GM18526 (cell line): ENCODE results near the gene PAM16.
A peak's percentile ranks its signal among the peaks of the same experiment; 100 is the strongest.

Source experiments
- POLR2A ChIP-seq: IDR thresholded peaks from 3 replicates; pipeline ENCODE4 v1.6.1; 2011; ENCODE audit not compliant: insufficient read length; ENCODE audit errors: extremely low read depth

Gene PAM16

DNA sequence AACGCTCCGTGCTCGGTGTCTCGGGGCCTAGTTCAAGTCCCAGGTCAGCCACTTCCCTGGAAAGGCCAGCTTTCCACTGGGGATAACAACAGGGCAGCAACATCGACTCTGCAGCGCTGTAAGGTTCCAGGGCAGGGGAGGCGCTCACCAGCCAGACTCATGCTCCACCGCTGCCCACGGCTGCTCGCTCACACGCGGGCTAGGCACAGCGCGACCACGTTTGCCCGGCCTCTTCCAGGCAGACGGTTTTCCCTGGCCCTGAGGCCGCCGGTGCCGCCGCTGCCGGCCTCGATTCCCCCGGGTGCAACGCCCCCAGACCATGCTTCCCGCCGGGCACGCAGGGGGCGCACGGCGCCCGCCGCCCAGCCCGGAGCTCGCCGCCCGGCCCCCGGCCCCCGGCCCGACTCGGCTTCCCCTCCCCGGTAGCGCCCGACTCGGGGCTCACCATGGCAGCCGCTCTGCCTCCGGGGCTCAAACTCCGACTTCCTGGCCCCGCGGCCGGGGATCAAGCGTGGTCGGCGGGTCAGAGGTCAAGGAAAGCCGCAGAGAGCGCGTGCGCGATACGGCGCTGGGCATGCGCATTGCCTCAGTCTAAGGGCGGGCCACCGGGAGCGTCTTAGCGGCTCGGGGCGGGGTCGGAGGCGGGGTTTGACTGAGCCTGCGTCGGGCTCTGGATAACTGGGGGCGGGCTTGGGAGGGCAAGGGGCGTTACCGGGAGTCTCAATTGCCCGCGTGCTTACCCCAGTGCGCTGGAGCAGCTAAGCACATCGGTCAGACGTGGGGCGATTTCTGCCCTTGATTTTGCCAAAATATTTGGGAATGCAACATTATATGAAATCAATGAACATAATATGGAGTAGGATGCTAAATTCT, at the start of gene PAM16:
Gene PAM16, minus strand, starts transcription at position 535 of the 873 bp plus-strand sequence. Its CDS starts 87 bp downstream, at position 448.
- TF ChIP-seq POLR2A: peak; percentile 67

DNA sequence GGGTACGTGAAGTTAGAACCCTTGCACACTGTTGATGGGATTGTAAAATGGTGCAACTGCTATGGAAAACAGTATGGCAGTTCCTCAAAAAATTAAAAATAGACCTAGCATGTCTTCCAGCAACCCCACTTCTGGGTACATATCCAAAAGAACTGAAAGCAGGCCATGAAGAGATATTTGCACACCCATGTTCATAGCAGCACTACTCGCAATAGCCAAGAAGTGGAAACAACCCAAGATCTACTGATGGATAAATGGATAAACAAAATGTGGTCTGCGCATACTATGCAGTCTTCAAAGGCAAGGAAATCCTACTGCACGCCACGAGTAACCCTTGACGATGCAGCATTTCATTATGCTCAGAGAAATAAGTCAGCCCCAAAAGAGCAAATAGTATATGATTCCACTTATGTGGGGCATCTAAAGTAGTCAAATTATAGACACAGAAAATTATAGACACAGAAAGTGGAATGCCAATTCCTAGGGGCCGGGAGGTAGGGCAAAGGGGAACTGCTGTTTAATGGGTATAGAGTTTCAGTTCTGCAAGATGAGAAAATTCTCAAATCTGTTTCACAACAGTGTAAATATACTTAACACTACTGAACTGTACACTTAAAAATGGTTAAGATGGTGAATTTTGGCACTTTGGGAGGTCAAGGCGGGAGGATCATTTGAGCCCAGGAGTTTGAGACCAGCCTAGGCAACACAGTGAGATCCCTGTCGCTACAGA, 48.0 kb upstream of the PAM16 start:
- TF ChIP-seq POLR2A: no peak

DNA sequence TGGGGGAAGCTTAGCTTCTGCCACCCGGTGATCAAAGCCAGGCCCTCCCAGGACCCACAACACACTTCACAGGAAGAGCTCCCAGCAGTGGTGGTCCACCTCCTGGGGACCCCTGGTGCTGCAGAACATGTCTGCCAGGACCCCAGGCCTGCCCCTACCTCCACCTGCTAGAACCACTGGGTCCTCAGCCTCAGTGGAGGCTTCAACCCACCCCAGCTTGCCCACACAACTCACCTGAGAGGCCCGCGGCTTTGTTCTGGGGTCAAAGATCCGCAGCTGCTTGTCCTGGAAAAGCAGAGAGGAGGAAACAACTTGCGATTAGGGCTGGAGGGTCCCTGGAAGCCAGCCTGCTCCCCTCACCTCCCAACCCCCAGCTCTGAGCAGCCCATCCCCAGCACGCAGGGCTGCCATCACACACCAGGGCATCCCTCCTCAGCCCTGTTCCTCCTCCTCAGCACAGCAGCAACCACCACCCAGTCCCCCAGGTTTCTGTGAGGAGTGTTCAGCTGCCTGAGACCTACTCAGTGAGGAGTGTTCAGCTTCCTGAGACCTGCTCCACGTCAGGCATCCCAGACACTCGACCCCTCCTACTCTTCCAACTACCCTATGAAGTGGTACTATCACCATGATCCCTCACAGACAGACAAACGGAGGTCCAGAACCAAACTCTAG, 44.1 kb upstream of the PAM16 start:
- no peak for TF ChIP-seq POLR2A

DNA sequence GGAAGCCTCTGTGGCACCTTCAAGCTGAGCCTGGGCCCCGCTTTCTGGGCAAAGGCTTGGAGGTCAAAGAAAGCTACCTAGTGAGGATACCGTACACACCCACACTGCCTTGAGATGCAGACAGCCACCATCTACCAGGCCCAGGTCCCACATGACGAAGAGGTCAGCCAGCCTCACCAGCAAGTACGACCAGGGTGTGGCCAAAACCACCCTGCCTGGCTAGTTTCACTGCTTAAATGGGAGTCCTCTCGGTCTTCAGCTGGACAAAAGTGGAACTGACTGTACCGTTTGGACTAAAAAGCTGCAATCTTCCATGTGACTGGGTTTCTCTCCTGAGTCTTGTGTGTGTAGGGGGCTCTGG, 42.1 kb upstream of the PAM16 start:
- TF ChIP-seq POLR2A: no peak

DNA sequence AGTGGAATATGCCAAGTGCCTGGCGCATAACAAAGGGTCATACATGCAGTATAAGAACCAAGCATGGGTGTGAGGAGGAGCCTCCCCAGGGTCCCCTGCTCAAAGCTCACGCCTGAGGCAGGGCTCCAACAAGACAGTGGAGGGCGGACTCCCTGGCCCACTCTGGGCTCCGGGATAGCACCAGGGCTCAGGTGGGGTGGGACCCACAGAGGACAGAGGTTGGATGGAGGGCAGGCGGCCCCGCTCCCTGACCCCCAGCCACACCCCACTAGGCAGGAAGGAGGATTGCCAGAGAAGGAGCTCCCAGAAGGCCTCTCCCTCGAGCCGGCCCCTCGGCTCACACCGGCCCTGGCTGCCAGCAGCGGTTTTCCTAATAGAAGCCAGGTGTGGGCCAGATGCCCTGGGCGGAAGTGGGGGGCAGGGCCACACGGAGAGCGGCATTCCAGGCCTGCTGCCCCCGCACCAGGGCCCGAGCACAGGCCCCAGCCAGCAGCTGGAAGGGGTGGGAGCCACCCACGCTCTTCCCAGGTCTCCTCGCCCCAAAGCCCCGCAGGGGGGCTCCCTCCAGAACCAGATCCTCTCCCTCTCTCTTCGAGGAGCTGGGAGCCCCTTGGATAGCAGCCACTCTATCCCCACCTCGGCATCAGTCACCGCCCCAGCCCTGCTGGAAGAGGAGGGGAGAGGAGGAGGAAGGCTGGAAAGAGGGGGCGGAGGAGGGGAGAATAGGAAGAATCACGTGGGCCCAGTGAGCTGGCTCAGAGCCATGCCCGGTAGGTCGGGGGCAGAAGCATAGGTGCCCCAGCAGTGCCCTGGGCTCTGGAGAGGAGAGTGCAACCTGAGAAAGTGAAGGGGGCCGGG, 41.5 kb upstream of the PAM16 start:
- TF ChIP-seq POLR2A: no peak

DNA sequence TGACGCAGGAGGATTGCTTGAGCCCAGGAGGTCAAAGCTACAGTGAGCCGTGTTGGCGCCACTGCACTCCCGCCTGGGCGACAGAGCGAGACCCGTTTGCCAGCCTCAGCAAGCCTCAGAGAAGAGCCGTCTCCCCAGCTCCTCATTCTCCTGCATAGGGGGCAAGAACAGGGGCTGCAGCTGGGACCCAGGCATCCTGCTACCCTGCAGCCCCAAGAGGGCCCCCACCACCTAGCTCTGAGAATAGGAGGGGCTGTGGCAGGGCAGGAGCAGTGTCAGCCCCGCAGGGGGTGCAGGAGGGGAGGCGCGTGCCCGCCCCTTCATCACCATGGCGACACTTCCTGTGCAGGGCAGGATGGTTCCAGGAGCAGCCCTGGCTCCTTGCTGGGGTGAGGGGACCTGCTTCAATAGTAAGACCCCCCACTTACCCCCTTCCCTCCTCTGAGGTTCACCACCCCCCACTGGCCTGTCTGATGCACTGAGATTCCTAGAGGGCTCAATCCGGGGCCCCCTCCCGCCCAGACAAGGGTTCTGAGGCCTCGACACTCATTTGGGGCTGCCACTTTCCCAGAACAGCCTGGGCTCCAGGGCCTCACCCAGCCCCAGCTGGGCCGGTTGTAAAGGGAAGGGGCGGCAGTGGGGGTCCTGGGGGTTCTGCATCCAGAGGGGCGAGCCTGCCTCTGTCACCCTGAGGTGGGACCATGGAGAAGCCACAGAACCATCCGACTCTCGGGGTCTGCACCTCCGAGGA, 40.7 kb upstream of the PAM16 start:
- no peak for TF ChIP-seq POLR2A

DNA sequence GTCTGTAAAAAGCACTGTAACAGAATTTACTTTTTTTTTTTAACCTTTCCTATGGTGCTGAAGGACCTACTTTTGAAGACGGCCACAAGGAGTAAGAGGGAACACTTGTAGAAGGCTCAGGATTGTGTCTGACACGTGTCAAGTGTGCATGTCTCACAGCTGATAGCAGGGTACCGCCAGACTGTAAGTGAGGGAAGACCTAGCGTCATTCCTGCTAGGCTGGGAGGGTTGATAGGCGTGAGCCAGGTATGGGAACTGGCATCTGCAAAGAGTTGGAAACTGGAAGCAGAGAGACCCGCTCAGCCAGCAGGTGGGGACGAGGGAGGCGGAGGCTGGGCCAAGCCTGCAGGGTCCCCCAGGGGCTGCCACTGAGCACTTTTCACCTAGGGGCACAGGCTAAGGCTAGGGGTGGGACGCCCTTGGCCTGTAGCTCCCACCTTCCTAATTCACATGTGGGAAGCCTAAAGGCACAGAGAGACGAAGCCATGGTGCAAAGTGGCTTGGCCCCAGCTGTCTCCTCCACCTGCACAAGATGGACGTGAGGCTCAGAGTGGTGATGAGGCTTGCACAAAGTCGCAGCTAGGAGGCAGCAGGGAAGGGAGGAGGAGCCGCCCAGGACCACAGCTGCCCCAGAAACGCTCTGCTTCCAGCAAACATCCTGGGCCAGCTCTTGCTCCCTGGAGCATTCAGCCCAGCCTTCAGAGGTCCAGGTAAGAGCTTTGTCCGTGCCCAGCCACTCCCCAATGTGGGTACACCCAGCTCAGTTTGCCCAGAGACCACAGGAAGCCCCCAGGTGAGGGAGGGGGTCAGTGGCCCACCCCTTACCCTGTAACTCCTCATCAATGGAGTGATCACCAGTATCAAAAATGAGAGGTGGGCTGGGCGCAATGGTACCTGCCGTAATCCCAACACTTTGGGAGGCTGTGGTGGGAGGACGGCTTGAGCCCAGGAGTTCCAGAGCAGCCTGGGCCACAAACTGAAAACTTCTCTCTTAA, 39.4 kb upstream of the PAM16 start:
- no peak for TF ChIP-seq POLR2A

DNA sequence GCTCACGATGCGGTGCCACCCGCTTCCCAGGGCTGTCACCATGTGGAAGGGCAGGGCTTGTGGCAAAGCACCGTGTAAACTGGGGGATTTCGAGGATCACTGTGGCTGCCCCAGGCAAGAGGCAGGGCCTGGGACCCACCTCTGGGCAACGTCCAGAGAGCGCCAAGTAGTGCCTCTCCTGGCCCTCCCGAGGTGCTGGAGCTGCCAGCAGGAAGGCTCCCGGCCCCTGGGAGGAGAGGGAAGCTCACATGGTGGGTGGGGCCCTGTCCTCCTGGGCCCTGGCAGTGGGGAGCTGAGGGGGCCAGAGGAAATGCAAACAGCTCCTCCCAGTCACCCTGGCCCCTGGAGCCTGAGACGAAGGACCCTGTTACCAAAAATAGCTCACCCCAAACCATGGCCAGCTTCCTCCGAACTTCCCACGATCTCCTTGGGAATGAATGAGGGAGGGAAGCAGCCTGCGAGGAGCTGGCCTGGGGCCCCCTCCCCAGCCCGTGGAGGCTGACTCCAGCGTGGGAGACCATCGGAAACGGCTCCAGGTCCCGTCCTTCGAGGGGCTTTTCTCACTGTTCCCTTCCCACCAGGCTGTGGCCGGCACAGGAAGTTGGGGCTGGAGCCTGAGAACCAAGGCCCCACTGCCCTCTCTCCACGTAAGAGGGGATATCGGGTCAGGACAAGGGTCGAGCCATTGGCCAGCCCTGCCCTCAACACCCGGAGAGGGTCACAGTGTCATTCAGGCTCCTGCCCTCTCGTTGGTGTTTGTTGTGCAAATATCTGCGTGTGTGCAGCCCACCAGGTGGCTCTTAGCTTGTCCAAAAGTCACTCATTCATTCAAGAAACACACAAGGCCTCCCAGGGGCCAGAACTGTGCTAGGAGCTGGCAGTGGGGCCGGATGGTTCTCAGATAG, 38.2 kb upstream of the PAM16 start:
- TF ChIP-seq POLR2A: no peak

DNA sequence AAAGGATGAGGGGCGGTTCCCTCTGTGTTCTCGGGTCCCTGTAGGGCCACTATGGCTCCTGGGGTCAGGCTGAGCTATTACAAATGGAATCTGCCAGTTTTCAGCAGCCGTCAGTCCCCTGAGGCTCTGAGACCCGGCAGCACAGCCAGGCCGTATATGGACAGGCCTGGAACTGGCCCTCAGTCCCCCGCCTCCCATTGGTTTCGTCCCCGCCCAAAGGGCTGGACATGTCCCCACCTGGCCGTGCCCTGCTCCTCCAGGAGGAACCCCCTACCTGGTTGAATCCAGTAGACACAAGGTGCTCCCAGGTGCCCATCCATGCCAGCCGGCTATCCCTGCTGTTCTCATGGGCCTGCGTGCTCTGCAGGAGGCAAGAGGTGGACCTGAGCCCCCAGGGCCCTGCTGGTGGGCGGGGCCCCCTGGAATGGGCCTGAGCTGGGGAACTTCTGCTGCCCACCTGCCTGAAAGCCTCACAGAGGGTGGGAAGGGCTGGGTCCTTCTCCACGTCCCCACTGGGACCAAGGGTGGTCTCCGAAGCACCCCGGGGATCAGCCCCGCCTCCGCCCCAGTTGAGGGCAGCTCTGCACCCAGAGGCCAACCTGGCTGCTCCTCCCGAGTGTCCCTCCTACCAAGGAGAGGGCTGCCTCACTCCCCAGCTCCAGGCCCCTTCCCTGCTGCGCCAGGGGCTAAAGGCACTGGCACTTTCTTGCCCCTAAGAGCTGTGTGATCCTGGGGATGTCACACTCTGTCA, 37.3 kb upstream of the PAM16 start:
- TF ChIP-seq POLR2A: no peak

DNA sequence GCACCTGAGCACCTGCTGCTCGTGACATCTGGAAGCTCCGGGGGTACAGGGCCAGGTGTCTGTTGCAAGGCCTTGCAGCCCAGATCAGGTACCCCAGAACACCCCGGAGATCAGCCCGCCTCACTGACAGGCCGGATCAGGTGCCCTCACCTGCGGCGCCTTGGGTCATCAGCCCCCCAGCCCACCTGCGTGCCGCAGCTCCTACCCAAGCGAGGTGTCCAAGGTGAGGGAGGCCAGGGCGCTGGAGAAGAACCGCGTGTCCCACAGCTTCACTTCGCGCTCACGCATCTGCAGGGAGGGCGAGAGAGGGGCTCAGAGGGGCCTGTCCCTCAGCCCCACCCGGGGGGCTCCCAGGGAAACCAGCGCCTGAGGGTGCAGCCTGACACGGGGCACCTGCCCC, 36.7 kb upstream of the PAM16 start:
- TF ChIP-seq POLR2A: no peak

DNA sequence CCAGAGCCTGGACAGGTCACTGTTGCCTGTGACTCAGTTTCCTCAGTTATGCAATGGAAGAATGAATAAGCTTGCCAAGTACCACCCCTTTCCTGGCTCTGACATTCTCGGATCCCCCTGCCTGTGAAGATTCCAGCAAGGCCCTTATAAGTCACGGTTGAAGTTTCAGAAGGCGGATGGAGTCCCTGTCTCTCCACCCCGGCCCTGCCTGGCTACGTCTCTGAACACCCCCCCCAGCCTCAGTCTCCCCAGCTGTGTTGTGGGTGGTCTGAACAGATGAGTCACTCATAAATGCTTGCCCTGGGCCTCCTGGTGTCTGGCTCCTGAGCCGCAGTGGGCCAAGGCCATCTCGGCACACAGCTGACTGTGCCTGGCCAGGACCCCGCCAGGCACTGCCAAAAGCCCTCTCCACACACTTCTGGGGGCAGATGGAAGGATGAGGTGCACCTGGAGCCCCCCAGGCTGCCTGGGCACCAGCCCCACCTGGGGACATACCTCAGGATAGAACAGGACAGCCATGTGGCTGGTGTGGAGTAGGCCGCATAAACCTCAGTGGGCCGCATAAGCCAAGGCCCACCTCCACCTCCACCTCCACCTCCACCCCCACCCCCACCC, 35.9 kb upstream of the PAM16 start:
- no peak for TF ChIP-seq POLR2A

DNA sequence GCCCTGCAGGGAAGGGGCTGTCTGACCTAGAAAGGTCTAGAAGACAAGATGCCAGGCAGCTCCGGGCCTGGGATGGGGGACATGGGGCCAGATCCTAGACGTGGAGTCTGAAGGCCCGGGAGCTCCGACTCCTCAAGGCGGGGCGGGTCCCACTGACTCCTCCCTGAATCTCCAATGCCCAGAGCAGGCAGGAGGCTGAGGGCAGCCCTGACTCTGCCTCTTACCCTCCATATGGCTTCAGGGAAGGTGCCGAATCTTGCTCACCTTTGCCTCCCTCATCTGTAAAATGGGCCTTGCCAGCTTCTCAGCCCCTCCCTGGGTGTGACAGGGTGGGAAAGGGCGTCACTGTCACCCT, 35.3 kb upstream of the PAM16 start:
- no peak for TF ChIP-seq POLR2A
